Endothelial cell of umbilical vein (primary cell): ENCODE results near the gene ANGPTL3. TPM values are rescaled to one million over a fixed set of nuclear protein-coding genes. Genes with fewer than 3 reads are reported as not detected.

Experiments used
- BruUV-seq: library from RNA; stranded (reverse); fragments of 400-500 nt; replicated peaks from 2 replicates; lab custom pipeline; 2021; lab: Mats Ljungman, UMichigan
- CTCF ChIA-PET: fragments of 300-600, 350-600 bp; sonication (Branson Sonifier 250); formaldehyde crosslinking; loops from one replicate; lab custom pipeline; 2021; ENCODE audit warnings: antibody characterized with exemption, inconsistent platforms; lab: Charles Lee
- POLR2A ChIA-PET: fragments of 300-600, 350-600 bp; sonication (Branson Sonifier 250); formaldehyde crosslinking; loops from one replicate; lab custom pipeline; 2021; ENCODE audit warnings: antibody characterized with exemption, inconsistent platforms; lab: Charles Lee
- DNase-seq: peaks from one replicate; pipeline ENCODE4 v3.0.0-alpha.2; 2011; ENCODE audit warnings: low read depth, low spot score
- FAIRE-seq: peaks from 2 replicates; lab custom pipeline; 2011; peaks lifted over from hg19 to GRCh38; lab: Jason Lieb, UNC
- H2AFZ ChIP-seq: 2 replicates; pipeline ENCODE4 v1.6.0; 2012; ENCODE audit warnings: low read depth, low read length, control low read depth, inconsistent platforms
- H3K27ac ChIP-seq: 2 replicates; pipeline ENCODE4 v1.5.1; 2011; ENCODE audit warnings: low read depth, mild to moderate bottlenecking, control low read depth, low read length, moderate library complexity; ENCODE audit not compliant: insufficient read depth
- H3K27me3 ChIP-seq, 2 experiments: 2 replicates each; pipeline versions ENCODE4 v1.6.0 to v1.6.1; 2011; ENCODE audit warnings: low read length in 2 of 2, mixed read lengths in 1 of 2; ENCODE audit not compliant: control insufficient read depth in 2 of 2, insufficient read depth in 2 of 2
- H3K36me3 ChIP-seq, 2 experiments: 2 replicates in 1 of 2; 3 replicates in 1 of 2; pipeline ENCODE4 v1.5.1; 2011; ENCODE audit warnings: low read length in 2 of 2, mild to moderate bottlenecking in 1 of 2, moderate library complexity in 1 of 2; ENCODE audit not compliant: control insufficient read depth in 2 of 2, insufficient read depth in 2 of 2; ENCODE audit errors: extremely low read depth in 1 of 2
- H3K4me1 ChIP-seq: 3 replicates; pipeline ENCODE4 v1.5.1; 2011; ENCODE audit warnings: mild to moderate bottlenecking, low read length; ENCODE audit not compliant: control insufficient read depth, insufficient read depth; ENCODE audit errors: extremely low read depth
- H3K4me2 ChIP-seq: 2 replicates; pipeline ENCODE4 v1.6.1; 2011; ENCODE audit warnings: low read length, control low read depth, mixed read lengths; ENCODE audit not compliant: insufficient read depth
- H3K4me3 ChIP-seq, 3 experiments: fragments of 200-600 bp in 1 of 3; sonication (generic), shearing (Covaris generic) in 1 of 3; replicated peaks in 1 of 3; 2 replicates each; pipeline ENCODE4 v1.5.1; 2011 to 2016; ENCODE audit warnings: control low read depth in 3 of 3, low read length in 3 of 3, mild to moderate bottlenecking in 2 of 3, inconsistent platforms in 1 of 3, low read depth in 1 of 3, moderate library complexity in 1 of 3; ENCODE audit not compliant: insufficient read depth in 1 of 3
- H3K79me2 ChIP-seq: 2 replicates; pipeline ENCODE4 v1.6.0; 2012; ENCODE audit warnings: low read length, inconsistent platforms; ENCODE audit not compliant: control insufficient read depth, insufficient read depth
- H3K9ac ChIP-seq: replicated peaks from 2 replicates; pipeline ENCODE3; 2011; ENCODE audit warnings: low read length, control low read depth; ENCODE audit not compliant: insufficient read depth; ENCODE audit errors: extremely low read depth
- H3K9me1 ChIP-seq: replicated peaks from 3 replicates; pipeline ENCODE4 v1.6.0; 2011; ENCODE audit warnings: mild to moderate bottlenecking, low read length; ENCODE audit not compliant: control insufficient read depth, insufficient read depth; ENCODE audit errors: extremely low read depth
- H3K9me3 ChIP-seq: replicated peaks from 2 replicates; pipeline ENCODE4 v1.5.1; 2012; ENCODE audit warnings: low read length, inconsistent platforms; ENCODE audit not compliant: control insufficient read depth, insufficient read depth
- H4K20me1 ChIP-seq: replicated peaks from 2 replicates; pipeline ENCODE3; 2011; ENCODE audit warnings: mild to moderate bottlenecking, low read length; ENCODE audit not compliant: control insufficient read depth, insufficient read depth; ENCODE audit errors: extremely low read depth
- CTCF ChIP-seq, 2 donors: IDR thresholded peaks; 1 replicate in 1 of 2; 2 replicates in 1 of 2; pipeline ENCODE4 v1.5.1; 2011; ENCODE audit warnings: low read length in 2 of 2, mild to moderate bottlenecking in 2 of 2, moderate library complexity in 2 of 2, control low read depth in 1 of 2, inconsistent platforms in 1 of 2, low read depth in 1 of 2; ENCODE audit not compliant: insufficient read depth in 1 of 2; ENCODE audit errors: extremely low read depth in 1 of 2
- EZH2 ChIP-seq: IDR thresholded peaks from 2 replicates; pipeline ENCODE4 v1.6.1; 2012; ENCODE audit warnings: borderline replicate concordance, low read depth, mild to moderate bottlenecking, moderate library complexity, low read length, inconsistent platforms; ENCODE audit not compliant: severe bottlenecking
- FOS ChIP-seq: IDR thresholded peaks from 2 replicates; pipeline ENCODE4 v1.6.1; 2011; ENCODE audit warnings: mild to moderate bottlenecking, low read length, moderate library complexity, borderline replicate concordance; ENCODE audit not compliant: insufficient read depth
- GATA2 ChIP-seq: IDR thresholded peaks from 2 replicates; pipeline ENCODE4 v1.7.0; 2011; ENCODE audit warnings: low read depth, mild to moderate bottlenecking, moderate library complexity, mixed read lengths, low read length; ENCODE audit not compliant: insufficient read length, insufficient read depth
- JUN ChIP-seq: IDR thresholded peaks from 2 replicates; pipeline ENCODE4 v1.6.1; 2011; ENCODE audit warnings: borderline replicate concordance, low read depth; ENCODE audit not compliant: insufficient read length, insufficient read depth
- MAX ChIP-seq: IDR thresholded peaks from 2 replicates; pipeline ENCODE4 v1.6.1; 2011; ENCODE audit not compliant: insufficient read depth, insufficient read length
- MYC ChIP-seq: IDR thresholded peaks from one replicate; pipeline ENCODE4 v1.6.1; 2011; ENCODE audit warnings: mild to moderate bottlenecking, low read depth, low read length
- POLR2A ChIP-seq: IDR thresholded peaks from 2 replicates; pipeline ENCODE4 v1.6.1; 2012; ENCODE audit warnings: low read depth, mild to moderate bottlenecking, control low read depth, low read length
- POLR2AphosphoS5 ChIP-seq: IDR thresholded peaks from 2 replicates; pipeline ENCODE4 v1.6.1; 2012; ENCODE audit warnings: low read depth, mild to moderate bottlenecking, control low read depth, low read length, moderate library complexity; ENCODE audit not compliant: insufficient read depth
- dilution Hi-C: fragments of 300-500 bp; cut with MboI; formaldehyde crosslinking; loops from one replicate; pipeline ENCODE4 v1.15.0; 2019; ENCODE audit warnings: low sequenced_read_pairs; ENCODE audit not compliant: extremely low pct_ligation_motif_present
- intact Hi-C: fragments of 100-400 bp; cut with micrococcal nuclease; formaldehyde crosslinking; loops from one replicate; pipeline ENCODE4 v1.10.0; 2022
- polyA plus RNA-seq, 4 experiments: library from polyadenylated mRNA; depleted of rRNA in 3 of 4; stranded (reverse) in 3 of 4; unstranded in 1 of 4; fragments of >200 nt; gene quantifications; 2 replicates each; pipeline versions ENCODE4 v1.2.1 to v1.2.3, GENCODE V29; 2011 to 2012; ENCODE audit warnings: missing spikeins in 1 of 4
- total RNA-seq: library from RNA; stranded (reverse); gene quantifications from 2 replicates; pipeline ENCODE4 v1.2.3, GENCODE V29; 2021

ANGPTL3 gene
- total and polyA plus RNA-seq, 2 donors (not counting 3 experiments of a cell fraction or from before 2014, with no cell fraction given): not detected

- ChIA-PET CTCF (interaction anchor here (0.9 kb wide), 1 partner anchor 270 kb away, joined by 3 read pairs; no protein-coding TSS in a partner anchor), POLR2A (no interaction called here)
- dilution Hi-C loops (no loop called here), intact Hi-C loops (no loop called here)
- no peak for TF ChIP-seq JUN
- no peak for TF ChIP-seq CTCF (IDR thresholded peaks at IDR 0.05; ENCODE audit: extremely low read depth in 1 of 2, insufficient read depth in 1 of 2, low read depth in 1 of 2, low read length in 2 of 2)
- no peak for TF ChIP-seq EZH2
- TF ChIP-seq MYC: no peak
- no peak for TF ChIP-seq GATA2
- no peak for TF ChIP-seq MAX
- no peak for TF ChIP-seq POLR2AphosphoS5
- TF ChIP-seq POLR2A: no peak
- no peak for TF ChIP-seq FOS
- Histone ChIP-seq H3K36me3 (no peaks in the 10 kb centered on the region), H3K4me2 (no peak overlapping the region), H3K9ac (no peak overlapping the region), H3K4me3 (no peak overlapping the region), H3K9me1 (no peaks in the 10 kb centered on the region), H4K20me1 (no peaks in the 10 kb centered on the region), H3K9me3 (no peaks in the 10 kb centered on the region), H2AFZ (no peak overlapping the region), H3K27me3 (no peaks in the 10 kb centered on the region), H3K79me2 (no peaks in the 10 kb centered on the region), H3K4me1 (no peaks in the 10 kb centered on the region), H3K27ac (no peak overlapping the region)
- DNase-seq (no peak), FAIRE-seq (no peak)
- BruUV-seq: no TSS peak
Observed at GRCh38 chr1:62612770-62613169, 15.4 kb downstream of the ANGPTL3 start.
